ENCODE results near the gene UMODL1. TPM values are rescaled to one million over a fixed set of nuclear protein-coding genes. Genes with fewer than 3 reads are reported as not detected.

UMODL1 gene
- polyA plus RNA-seq, 3 donors, result not detected

- H3K79me2 ChIP-seq (ENCODE audit: insufficient read depth, low read length), result no peaks in the 10 kb centered on the region
- TF ChIP-seq CTCF (IDR thresholded peaks at IDR 0.05), result no peak
- DNase-seq, result no peak
- H3K27ac Mint-ChIP-seq, result peak overlapping the region in 2 of 7 donors; percentile 8 to 99
- H3K27me3 Mint-ChIP-seq (ENCODE audit: low read depth in 3 of 3), result peaks cover 3 to 8% (median 6%) of the 10 kb centered on the region in 3 donors
- no peak overlapping the region for H3K4me3 ChIP-seq (replicated peaks in 1 of 3; ENCODE audit: low read depth in 2 of 3, low read length in 3 of 3)
- H3K36me3 ChIP-seq (replicated peaks in 1 of 2; ENCODE audit: control insufficient read depth in 1 of 2, insufficient read depth in 2 of 2, low read length in 2 of 2), result no peaks in the 10 kb centered on the region
- H2AFZ ChIP-seq (ENCODE audit: insufficient read depth, low read depth, low read length, poor library complexity, severe bottlenecking), result no peak overlapping the region
- peaks cover 12 to 14% of the 10 kb centered on the region in 2 donors for H3K4me1 ChIP-seq (ENCODE audit: control insufficient read depth in 1 of 2, insufficient read depth in 2 of 2, low read length in 2 of 2)
- intact Hi-C loops (cut with micrococcal nuclease), result loop anchor here (5.0 kb wide), 2 partner anchors 34 to 84 kb away; partner anchors contain the start of gene ZBTB21 (in 1 of the 2)
- no peak overlapping the region for H3K9ac ChIP-seq (ENCODE audit: insufficient read depth, low read length, poor library complexity, severe bottlenecking)
- H3K4me3 Mint-ChIP-seq, result peak overlapping the region in 1 of 2 donors; percentile 30
- no peaks in the 10 kb centered on the region for H4K20me1 ChIP-seq (ENCODE audit: insufficient read depth, low read length)
- peaks cover 0 to 8% of the 10 kb centered on the region in 2 donors for H3K9me3 ChIP-seq (replicated peaks in 1 of 2; ENCODE audit: control insufficient read depth in 1 of 2, insufficient read depth in 1 of 2, low read length in 2 of 2)
- no peaks in the 10 kb centered on the region for H3K27me3 ChIP-seq (ENCODE audit: control insufficient read depth in 2 of 2, insufficient read depth in 2 of 2, low read length in 2 of 2)
- H3K36me3 Mint-ChIP-seq, result no peaks in the 10 kb centered on the region
- H3K27ac ChIP-seq (ENCODE audit: low read depth in 1 of 2, low read length in 2 of 2), result no peak overlapping the region
- H3K4me2 ChIP-seq (replicated peaks; ENCODE audit: extremely low read depth, low read length, poor library complexity, severe bottlenecking), result no peak overlapping the region
- H3K9me3 Mint-ChIP-seq, result peaks cover 0 to 9% (median 5%) of the 10 kb centered on the region in 7 donors
- WGBS (ENCODE audit: insufficient coverage), result 80% methylated on average over 5 of the region's 10 CpGs
- peaks cover 18% of the 10 kb centered on the region for H3K4me1 Mint-ChIP-seq
These were observed 25.4 kb downstream of the UMODL1 start for GRCh38 chr21:42096566-42096965.

GRCh38 chr21:42097274-42097673, 26.2 kb downstream of the UMODL1 start:
- TF ChIP-seq CTCF (IDR thresholded peaks at IDR 0.05), result no peak
- no peaks in the 10 kb centered on the region for H3K36me3 Mint-ChIP-seq
- Histone ChIP-seq H3K4me1 (ENCODE audit: control insufficient read depth in 1 of 2, insufficient read depth in 2 of 2, low read length in 2 of 2) (peaks cover 12 to 14% of the 10 kb centered on the region in 2 donors), H3K27ac (ENCODE audit: low read depth in 1 of 2, low read length in 2 of 2) (no peak overlapping the region), H3K27me3 (ENCODE audit: control insufficient read depth in 2 of 2, insufficient read depth in 2 of 2, low read length in 2 of 2) (no peaks in the 10 kb centered on the region), H3K36me3 (replicated peaks in 1 of 2; ENCODE audit: control insufficient read depth in 1 of 2, insufficient read depth in 2 of 2, low read length in 2 of 2) (no peaks in the 10 kb centered on the region), H3K9ac (ENCODE audit: insufficient read depth, low read length, poor library complexity, severe bottlenecking) (no peak overlapping the region), H3K4me2 (replicated peaks; ENCODE audit: extremely low read depth, low read length, poor library complexity, severe bottlenecking) (no peak overlapping the region), H3K4me3 (replicated peaks in 1 of 3; ENCODE audit: low read depth in 2 of 3, low read length in 3 of 3) (no peak overlapping the region), H4K20me1 (ENCODE audit: insufficient read depth, low read length) (no peaks in the 10 kb centered on the region), H2AFZ (ENCODE audit: insufficient read depth, low read depth, low read length, poor library complexity, severe bottlenecking) (no peak overlapping the region), H3K79me2 (ENCODE audit: insufficient read depth, low read length) (no peaks in the 10 kb centered on the region), H3K9me3 (replicated peaks in 1 of 2; ENCODE audit: control insufficient read depth in 1 of 2, insufficient read depth in 1 of 2, low read length in 2 of 2) (peaks cover 0 to 8% of the 10 kb centered on the region in 2 donors)
- WGBS (ENCODE audit: insufficient coverage), result no CpG with 5 or more reads among the region's 3 CpGs
- H3K27me3 Mint-ChIP-seq (ENCODE audit: low read depth in 3 of 3), result peaks cover 3 to 6% (median 5%) of the 10 kb centered on the region in 3 donors
- H3K4me1 Mint-ChIP-seq, result peaks cover 18% of the 10 kb centered on the region
- DNase-seq, result peak in 2 of 3 donors; percentile 5 to 38
- H3K27ac Mint-ChIP-seq, result peak overlapping the region; percentile 4 to 99 (median 48)
- H3K4me3 Mint-ChIP-seq, result no peak overlapping the region
- intact Hi-C loops (cut with micrococcal nuclease), result loop anchor here (5.0 kb wide), 2 partner anchors 35 to 85 kb away; partner anchors contain the start of gene ZBTB21 (in 1 of the 2)
- H3K9me3 Mint-ChIP-seq, result peaks cover 0 to 9% (median 5%) of the 10 kb centered on the region in 7 donors
